ENCODE results near the gene ZNHIT2.
"Not testable (repeated sequence)": the region's sequence is repeated elsewhere in the genome, so short reads cannot be mapped to it uniquely, and the experiment has no call there.

Gene ZNHIT2

GRCh38 chr11:65117206-65118096 is at the start of gene ZNHIT2:
Gene ZNHIT2, minus strand, starts transcription at chr11:65117701. Its CDS starts 48 bp downstream, at chr11:65117653.
- peak; percentile 100 for DNase-seq (ENCODE audit: low read depth in 2 of 2)

GRCh38 chr11:65166893-65167292 is 49.4 kb upstream of the ZNHIT2 start:
- DNase-seq (ENCODE audit: low read depth in 2 of 2) = no peak

- DNase-seq (ENCODE audit: low read depth in 2 of 2) = no peak
Observed at GRCh38 chr11:65165410-65166317, 48.2 kb upstream of the ZNHIT2 start.

GRCh38 chr11:65163684-65164083 is 46.2 kb upstream of the ZNHIT2 start:
- no peak for DNase-seq (ENCODE audit: low read depth in 2 of 2)

- no peak for DNase-seq (ENCODE audit: low read depth in 2 of 2)
Observed at GRCh38 chr11:65160643-65161042, 43.1 kb upstream of the ZNHIT2 start.

GRCh38 chr11:65159012-65159411 is 41.5 kb upstream of the ZNHIT2 start:
- DNase-seq (ENCODE audit: low read depth in 2 of 2) = no peak

- no peak for DNase-seq (ENCODE audit: low read depth in 2 of 2)
Observed at GRCh38 chr11:65157336-65157735, 39.8 kb upstream of the ZNHIT2 start.

GRCh38 chr11:65156926-65157325 is 39.4 kb upstream of the ZNHIT2 start:
- no peak for DNase-seq (ENCODE audit: low read depth in 2 of 2)

GRCh38 chr11:65156256-65156655 is 38.8 kb upstream of the ZNHIT2 start:
- DNase-seq (ENCODE audit: low read depth in 2 of 2) = no peak

- DNase-seq (ENCODE audit: low read depth in 2 of 2) = no peak
Observed at GRCh38 chr11:65152122-65152521, 34.6 kb upstream of the ZNHIT2 start.

- DNase-seq (ENCODE audit: low read depth in 2 of 2) = no peak
Observed at GRCh38 chr11:65151331-65151899, 33.9 kb upstream of the ZNHIT2 start.

GRCh38 chr11:65150509-65151299 is 33.2 kb upstream of the ZNHIT2 start:
- DNase-seq (ENCODE audit: low read depth in 2 of 2) = no peak

- DNase-seq (ENCODE audit: low read depth in 2 of 2) = not testable (repeated sequence)
Observed at GRCh38 chr11:65150131-65150508, 32.6 kb upstream of the ZNHIT2 start.

- no peak for DNase-seq (ENCODE audit: low read depth in 2 of 2)
Observed at GRCh38 chr11:65148657-65149056, 31.2 kb upstream of the ZNHIT2 start.

- DNase-seq (ENCODE audit: low read depth in 2 of 2) = no peak
Observed at GRCh38 chr11:65147352-65148075, 30.0 kb upstream of the ZNHIT2 start.

GRCh38 chr11:65141896-65142494 is 24.5 kb upstream of the ZNHIT2 start:
- DNase-seq (ENCODE audit: low read depth in 2 of 2) = no peak

GRCh38 chr11:65136515-65137096 is 19.1 kb upstream of the ZNHIT2 start:
- DNase-seq (ENCODE audit: low read depth in 2 of 2) = no peak

- DNase-seq (ENCODE audit: low read depth in 2 of 2) = no peak
Observed at GRCh38 chr11:65135633-65136145, 18.2 kb upstream of the ZNHIT2 start.

- DNase-seq (ENCODE audit: low read depth in 2 of 2) = peak; percentile 65 to 66
Observed at GRCh38 chr11:65134952-65135632, 17.6 kb upstream of the ZNHIT2 start.
